ENCODE data around the gene RAPGEF3.

The RAPGEF3 gene

GRCh38 chr12:47790676-47791350 is 32.1 kb upstream of the RAPGEF3 start:
- DNase-seq: no peak

DNA sequence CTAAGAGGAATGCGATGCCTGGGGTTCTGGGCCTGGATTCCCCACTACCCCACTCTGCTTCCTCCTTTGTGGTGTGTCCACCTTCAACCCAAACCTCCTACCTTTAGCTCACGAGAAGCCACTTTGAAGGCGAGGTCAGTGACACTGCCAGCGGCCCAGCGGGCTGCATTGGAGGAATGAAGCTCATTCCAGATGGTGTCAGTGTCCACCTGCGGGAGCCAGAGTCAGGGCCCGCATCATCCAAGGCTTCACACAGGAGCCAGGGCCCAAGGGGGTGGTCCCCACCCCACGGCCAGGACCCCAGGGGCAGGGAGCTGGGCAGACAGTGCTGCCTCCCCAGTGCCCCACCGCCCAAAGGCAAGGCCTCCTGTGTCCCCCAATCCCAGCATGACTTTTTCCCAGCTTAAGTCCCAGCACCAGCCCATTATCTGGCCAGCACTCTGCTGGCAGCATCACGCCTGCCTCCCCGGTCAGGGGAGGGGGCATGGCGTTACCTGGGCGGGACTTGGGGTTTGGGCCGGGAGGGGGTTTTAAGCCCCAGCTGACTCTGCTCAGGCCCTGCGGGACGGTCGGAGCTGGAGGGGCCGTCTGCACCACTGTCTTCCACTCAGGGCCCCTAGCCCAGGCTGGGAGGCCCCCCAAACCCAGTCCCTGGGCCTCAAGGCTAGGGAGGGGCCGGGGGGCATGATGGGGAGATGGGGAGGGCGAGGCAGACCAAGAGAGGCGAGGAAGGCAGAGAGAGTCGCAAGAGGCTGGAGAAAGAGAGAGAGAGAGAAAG is 31.2 kb upstream of the RAPGEF3 start:
- no peak for DNase-seq

- DNase-seq: no peak
These were observed 30.5 kb upstream of the RAPGEF3 start for GRCh38 chr12:47789141-47789540.

DNA sequence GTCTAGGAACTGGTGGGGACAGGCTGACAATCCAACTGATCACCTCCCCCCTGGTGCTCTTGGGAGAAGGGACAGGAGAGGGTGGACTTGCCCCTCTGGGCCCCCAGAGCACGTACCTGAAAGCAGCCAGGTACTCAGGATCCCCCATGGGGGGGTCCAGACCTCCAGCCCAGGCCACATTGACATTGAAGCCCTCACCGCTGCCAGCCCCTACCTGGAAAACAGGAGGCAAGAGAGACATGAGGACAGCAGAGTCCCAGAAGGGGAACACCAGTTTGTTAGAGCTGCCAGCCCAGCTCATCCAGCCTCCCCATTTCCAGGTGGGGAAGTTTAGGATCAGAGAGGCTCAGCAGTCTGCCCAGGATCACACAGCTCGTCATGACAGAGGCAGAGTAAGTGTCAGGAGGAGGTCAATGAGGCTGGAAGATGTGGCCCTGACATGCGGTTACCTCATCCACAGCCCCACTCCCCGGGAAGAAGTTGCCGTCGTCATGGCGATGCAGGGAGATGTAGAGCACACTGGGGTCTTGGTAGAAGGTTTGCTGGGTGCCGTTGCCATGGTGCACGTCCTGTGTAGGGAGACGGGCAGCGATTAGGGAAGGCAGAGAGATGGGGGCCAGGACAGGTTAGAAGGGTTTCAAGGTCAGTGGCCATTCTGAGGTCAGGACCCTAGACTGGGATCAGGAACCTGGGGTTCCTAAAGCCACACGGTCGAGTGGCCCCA is 29.1 kb upstream of the RAPGEF3 start:
- no peak for DNase-seq

DNA sequence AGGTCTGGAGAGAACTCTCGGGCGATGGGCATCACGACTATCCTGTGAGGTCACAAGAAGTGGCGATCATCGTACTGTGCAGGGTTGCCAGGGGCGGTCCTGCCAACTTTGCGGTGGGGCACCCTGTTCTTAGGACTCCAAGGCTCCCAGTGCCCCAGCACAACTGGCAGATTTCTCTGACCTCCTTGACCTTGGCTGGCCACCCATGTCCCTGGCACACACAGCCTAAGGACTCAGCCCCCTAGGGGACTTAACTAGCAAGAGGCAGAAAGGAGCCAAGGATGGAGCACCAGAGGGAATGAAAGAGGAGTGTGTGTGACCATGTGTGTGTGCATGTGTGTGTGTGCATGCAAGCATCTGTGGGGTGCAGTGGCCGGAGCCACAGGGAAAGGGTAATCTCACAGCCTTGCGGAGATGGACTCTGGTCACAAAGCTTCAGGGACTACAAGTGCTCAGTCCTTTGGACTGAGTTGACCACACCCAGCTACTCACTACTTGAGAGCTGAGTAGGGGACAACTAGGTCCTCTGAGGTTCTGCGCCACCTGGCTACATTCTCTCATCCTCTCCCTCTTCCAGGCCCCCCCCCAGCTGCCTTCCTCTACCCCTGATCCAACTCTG is 28.1 kb upstream of the RAPGEF3 start:
- DNase-seq: no peak

DNA sequence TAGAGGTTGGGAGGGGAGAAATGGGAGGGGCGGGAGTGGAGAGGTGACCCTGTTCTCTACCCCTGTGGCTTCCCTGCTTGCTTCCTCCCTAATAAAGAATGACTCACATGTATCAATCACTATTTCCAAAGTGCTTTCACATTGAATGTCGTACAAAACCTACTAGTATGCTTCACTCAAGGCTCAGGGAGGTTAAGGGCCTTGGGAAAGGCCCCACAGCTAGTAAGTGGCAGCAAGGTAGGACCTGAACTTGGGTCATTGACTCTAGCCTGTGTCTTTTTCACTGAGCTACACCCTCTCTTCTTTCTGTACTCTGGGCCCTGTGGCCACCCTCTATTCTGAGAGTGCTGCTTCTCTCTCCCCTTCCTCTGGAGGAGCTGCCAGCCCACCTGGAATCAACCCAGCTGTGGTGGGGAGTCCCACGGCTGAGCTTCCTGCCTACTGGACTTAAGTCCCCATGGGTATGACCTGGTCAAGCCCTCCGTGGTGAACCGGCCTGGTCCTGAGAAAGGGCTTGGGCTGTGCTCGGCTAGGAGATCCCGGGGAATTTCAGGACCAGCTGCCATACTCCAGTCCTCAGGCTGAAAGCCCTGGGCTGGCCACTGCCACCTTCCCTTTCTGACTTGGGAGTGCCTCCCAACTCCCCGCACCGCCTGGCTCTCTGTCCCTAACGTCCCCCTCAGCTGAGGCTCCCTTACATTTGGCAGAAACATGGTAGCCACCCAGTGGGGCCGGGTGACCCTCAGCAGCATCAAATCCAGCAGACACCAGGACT is 27.4 kb upstream of the RAPGEF3 start:
- DNase-seq: no peak

DNA sequence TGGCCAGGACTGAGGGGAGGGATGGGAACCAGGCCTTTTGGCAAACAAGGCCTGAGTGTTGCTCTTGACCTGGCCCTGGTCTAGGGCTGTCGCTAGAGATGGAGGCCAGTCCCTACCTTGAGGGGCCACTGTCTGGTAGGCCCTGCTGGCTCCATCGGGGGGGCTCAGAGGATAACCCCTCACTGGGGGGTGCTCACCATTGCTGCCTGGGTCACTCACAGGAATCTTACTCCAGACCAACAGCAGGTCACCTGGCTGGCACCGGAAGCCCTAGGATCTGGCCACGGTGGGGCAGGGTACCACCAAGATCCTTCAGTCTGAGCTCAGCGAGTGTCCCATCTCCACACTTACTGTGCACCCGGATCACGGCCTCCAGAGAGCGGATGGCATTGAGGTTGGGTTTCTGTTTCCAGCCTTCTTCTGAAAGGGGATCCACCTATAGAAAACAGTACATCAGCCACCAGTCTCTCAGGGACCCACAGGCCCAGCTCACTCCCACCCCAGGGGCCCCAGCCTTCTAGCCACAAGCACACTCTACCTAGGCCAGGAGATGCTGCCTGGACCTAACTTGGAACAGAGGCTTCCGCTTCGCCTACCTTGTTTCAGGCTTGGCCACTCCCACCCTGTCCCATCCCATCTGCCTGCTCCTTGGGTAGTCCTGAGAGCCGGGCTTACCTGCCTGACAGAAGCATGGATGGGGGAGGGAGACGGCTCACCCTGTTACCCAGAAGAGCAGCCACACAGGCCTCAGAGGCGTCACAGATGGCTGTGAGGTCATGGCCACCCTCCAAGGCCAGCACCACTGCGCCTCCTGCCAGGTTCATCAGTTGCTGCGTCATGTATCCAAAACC is 26.6 kb upstream of the RAPGEF3 start:
- no peak for DNase-seq

GRCh38 chr12:47783821-47784819 is 25.4 kb upstream of the RAPGEF3 start:
- no peak for DNase-seq

DNA sequence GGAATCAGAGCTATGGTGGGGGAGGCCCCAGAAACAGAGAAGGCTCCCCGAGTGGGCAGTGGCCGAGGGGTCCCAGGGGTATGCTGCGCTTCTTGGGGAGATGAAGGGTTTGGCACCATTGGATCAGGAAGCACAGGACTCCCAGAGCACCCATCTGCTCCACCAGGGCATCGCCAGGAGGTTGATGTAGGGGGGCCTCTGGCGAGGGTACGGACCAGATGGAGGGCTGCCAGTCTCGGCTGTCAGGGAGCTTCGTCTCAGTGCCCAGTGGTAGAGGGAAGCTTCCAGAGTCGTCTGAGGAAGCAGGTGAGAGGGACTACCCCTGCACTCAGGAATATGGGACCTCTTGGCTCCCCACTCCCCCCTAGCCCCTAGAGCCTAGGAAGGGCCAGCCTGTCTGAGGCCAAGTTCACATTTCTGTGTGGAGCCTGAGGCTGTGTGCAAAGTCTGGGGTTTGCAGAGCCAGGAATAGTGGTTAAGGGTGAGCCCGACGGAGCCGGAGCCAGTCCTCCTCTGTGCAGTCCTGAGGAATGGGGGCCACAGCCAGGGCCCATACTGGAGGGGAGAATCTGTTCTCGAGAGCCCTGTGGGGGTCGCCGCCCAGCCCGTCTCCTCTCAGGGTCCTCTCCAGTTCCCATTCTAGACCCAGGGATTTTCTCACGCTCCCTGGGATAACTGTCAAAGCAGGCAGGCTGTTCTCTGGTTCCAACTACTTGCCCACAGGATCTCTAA is 24.5 kb upstream of the RAPGEF3 start:
- DNase-seq: no peak

GRCh38 chr12:47782372-47782770 is 23.7 kb upstream of the RAPGEF3 start:
- DNase-seq: no peak

DNA sequence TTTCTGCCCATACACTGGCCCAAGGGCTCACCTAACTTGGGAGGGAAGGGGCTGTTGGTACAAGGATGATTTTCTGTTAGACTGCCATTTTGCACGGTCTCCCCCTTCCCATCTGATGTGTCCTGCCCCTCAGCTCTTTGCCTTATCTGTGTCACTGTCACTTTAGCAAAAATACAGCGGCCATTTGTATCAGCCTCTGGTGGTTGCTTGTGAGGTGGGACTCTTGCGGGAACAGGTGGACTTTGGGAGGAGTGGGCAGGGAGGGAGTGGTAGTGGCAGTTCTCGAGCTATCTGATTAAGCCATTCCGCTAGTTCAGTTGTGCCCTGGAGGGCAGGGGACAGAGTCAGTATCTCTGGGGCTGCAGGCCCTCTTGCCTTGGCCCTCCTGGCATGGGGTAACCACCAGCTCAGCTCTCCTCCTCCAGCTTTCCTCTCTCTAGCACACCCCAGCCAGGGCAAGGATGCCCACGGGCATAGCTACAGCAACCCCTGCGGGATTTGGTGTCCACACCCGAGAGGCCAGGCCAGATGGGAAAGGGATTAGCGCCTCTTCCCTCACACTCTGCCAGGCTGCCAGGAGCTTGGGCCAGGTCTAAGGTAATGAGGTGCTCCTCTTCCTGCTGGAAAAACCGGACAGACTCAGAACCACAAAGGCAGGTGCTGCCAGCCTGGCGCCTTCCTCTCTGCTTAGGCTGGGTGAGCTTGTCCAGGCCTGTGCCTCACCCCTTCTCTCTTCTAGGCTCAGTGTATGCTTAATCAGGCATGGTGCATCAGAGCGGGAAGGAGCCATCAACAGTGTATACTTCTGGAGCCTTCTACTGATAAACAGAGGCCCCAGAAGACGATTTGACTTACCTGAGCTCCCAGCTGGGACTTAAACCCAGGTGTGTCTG is 23.0 kb upstream of the RAPGEF3 start:
- peak; percentile 62 for DNase-seq

DNA sequence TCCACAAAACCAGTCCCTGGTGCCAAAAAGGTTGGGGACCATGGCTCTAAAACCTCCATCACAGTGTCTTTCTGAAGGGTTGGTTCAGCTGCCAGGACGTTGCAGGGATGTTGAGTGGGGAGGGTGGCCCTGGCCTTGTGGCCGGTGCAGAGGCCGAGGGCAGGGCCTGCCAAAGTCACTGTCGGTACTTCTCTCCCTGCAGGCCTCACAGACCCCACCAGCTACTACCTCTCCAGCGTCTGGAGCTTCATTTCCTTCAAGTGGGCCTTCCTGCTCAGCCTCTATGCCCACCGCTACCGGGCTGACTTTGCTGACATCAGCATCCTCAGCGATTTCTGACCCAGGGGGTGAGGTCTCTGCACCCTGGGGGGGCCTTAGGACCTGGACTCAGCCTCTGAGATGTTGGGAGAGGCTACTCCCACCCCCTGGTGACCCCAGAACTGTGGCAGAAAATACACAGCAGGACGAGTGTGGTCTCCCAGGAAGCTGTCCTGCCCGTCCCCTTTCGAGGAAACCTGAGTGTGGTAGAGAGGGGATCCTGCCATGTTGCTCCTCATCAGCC is 21.3 kb upstream of the RAPGEF3 start:
- no peak for DNase-seq

GRCh38 chr12:47779301-47779942 is 20.7 kb upstream of the RAPGEF3 start:
- peak; percentile 38 for DNase-seq

GRCh38 chr12:47778881-47779280 is 20.2 kb upstream of the RAPGEF3 start:
- no peak for DNase-seq

GRCh38 chr12:47777741-47778558 is 19.3 kb upstream of the RAPGEF3 start:
- no peak for DNase-seq

DNA sequence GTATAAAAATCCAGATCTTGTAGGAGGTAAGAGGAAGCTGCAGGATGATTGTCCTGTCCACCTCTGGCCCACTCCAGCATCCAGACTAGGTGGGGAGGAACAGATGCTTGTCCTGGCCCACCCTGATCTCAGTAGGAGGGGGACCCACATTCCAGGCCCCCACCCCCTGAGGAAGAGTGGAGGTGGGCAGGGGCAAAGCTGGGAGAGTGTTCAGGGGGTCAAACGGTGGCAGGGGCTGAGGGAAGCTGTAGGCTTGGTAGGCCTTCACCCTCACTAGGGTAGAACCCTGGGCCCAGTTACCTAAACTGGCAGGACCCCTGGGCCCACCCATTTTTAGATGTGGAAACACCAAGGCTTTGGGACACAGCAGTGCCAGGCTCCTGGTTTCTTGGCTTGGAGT is 18.5 kb upstream of the RAPGEF3 start:
- DNase-seq: no peak
